Fibroblast of skin of back (primary cell): ENCODE results near the gene OPN3.

ENCODE experiments used
- DNase-seq: peaks from one replicate; pipeline ENCODE4 v3.0.0-alpha.2; 2013

OPN3 gene

DNA sequence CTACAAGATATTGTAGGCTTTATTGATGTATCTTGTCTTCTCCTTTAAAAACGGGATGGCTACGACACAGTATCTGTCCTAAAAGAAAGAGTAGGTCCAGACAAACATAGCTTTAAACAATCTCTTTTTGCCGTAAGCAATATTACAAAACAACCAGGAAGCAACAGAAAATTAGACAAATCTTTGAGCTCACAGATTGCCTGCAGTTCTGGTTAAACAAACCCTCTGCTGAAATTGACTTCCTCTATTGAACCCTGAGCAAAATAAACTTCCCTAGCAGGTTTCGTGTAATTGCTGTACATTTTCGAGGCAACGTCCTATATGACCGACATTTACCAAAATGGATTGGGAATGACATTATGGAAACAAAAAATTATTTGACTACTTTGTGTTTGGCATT is 50.6 kb downstream of the OPN3 start:
- no peak for DNase-seq

GRCh38 chr1:241586905-241587512 is 53.2 kb downstream of the OPN3 start:
- no peak for DNase-seq

DNA sequence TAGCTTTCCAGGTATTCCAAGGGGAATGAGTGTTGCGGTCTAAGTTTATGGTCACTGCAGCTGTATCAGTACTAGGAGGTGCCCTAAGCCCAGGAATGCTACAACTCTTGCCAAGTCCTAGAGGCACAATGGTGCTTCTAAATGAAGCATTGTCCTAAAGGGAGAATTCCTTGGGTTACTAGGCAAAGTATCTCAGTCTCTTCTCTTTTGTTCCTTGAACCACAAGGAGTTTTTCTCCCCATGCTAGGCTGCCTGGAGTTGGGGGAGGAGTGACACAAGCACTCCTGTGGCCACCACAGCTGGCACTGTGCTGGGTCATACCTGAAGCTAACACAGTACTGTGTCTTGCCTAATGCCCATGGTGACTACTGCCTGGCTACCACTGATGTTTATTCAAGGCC is 57.2 kb downstream of the OPN3 start:
- no peak for DNase-seq

- no peak for DNase-seq
These were observed 60.7 kb downstream of the OPN3 start for GRCh38 chr1:241579434-241579833.

- DNase-seq: no peak
These were observed 66.0 kb downstream of the OPN3 start for GRCh38 chr1:241574154-241574553.

- no peak for DNase-seq
These were observed 70.3 kb downstream of the OPN3 start for GRCh38 chr1:241569848-241570247.

GRCh38 chr1:241560849-241561187 is 79.4 kb downstream of the OPN3 start:
- DNase-seq: no peak

DNA sequence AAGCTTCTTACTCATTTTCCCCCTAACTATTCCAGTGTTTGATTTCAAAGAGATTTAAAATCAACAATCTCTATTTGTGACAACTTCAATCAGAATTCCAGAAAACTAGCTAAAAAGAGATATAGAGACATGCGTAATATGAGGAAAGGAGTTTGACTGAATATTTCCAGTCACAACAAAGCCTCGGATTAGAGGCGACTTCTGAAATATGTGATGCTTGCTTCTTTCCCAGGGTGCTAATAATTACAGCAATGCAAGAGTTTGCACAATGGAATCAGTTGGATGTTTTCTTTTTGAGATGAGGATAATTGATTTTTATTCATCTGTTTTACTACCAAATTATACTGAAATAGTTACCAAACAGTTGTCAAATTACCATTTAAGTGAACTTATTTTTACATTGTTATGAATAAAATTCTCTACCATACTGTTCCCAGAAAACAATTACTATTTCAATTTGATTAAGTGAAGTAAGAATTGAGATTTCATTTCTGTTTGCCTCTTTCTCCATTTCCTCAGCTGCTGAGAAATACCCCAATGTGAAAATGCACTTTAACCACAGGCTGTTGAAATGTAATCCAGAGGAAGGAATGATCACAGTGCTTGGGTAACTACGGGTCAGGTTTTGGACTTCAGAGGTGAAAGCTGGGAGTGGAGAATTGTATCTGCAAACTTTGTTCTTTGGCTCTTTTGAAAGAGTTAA is 79.9 kb downstream of the OPN3 start:
- no peak for DNase-seq

DNA sequence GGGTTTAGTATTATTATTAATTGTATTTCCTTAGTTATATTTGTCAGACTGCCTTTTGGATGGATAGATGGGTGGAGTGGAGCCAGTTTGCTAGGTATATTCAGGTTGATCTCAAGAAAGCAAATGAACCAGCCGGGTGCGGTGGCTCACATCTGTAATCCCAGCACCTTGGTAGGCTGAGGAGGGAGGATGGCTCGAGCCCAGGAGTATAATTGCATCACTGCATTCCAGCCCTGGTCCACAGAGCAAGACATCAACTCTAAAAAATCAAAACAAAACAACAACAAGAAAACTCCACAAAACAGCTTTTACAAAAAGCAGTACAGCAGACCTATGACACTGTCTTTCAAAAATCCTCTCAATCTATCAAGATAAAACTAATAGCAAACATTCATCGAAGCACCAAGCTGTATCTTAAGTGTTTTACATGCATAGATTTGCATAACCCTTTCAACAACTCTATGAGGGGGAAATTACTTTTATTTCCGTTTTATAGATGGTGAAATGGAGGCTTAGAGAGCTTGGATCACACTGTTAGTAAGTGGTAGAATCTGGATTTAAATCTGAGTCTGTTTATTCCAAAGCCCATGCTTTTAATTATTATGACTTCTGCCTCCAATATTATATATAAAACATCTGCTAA is 82.5 kb downstream of the OPN3 start:
- DNase-seq: no peak

DNA sequence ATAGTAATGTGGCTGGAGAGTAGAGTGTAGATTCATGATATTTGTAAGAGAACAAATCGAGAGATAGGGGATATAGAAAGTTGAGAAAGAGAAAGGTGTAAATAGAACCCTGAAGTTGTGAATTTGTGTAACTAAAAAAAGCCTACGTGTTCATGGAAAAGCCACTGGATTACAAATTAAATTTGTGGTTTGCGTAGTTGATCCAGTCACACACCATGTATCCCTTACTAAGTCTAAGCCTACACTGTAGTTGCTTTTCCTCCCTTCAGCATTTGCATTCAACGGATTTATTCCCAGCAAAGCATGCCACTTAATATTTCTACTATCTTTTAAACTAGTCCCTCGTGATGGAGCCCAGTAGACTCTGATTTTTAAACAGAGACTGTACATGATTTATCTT is 83.1 kb downstream of the OPN3 start:
- no peak for DNase-seq

DNA sequence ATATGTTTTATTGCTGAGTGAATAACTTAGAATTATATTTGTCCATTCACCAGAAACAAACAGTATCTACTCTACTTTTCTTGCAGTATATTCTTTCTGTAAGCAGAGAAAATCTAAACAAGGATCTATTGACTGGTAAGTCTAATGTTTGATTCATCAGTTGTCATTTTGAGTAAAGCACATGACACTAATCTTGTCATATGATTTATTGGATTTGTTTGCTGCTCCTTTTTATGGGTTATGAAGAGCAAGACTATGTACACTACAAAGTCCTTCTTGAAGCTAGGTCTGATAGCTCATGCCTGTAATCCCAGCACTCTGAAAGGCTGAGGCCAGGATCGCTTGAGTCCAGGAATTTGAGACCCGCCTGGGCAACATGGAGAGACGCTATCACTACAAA is 84.6 kb downstream of the OPN3 start:
- no peak for DNase-seq

DNA sequence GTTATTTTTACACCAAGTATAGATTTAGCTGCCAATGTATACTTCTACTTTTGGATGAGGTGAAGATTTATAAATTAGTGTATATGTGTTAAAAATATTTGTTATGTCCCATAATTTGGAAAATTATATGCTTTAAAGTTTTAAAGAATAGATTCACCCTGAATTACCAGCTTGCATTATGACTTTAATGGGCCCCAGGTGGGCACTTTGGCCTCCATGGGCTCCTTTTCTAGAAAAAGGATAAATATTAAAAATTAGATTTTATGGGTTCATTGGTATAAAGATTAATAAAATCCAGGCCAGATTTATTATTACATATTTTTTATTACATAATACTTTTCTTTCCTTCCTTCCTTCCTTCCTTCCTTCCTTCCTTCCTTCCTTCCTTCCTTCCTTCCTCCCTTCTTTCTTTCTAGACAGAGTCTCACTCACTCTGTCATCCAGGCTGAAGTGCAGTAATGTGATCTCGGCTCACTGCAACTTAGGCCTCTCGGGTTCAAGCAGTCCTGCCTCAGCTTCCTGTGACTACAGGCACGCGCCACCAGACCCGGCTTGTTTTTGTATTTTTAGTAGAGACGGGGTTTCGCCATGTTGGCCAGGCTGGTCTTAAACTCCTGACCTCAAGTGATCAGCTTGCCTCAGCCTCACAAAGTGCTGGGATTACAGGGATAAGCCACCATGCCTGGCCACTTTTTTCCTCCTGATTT is 86.1 kb downstream of the OPN3 start:
- DNase-seq: no peak

GRCh38 chr1:241551759-241552638 is 88.2 kb downstream of the OPN3 start:
- no peak for DNase-seq

GRCh38 chr1:241550318-241550717 is 89.9 kb downstream of the OPN3 start:
- no peak for DNase-seq

- no peak for DNase-seq
These were observed 92.2 kb downstream of the OPN3 start for GRCh38 chr1:241548008-241548407.
